UCSD-AML1 (cell line): ENCODE data around the gene HYDIN.
"Not testable (repeated sequence)": the region's sequence is repeated elsewhere in the genome, so short reads cannot be mapped to it uniquely, and the experiment has no call there.

Experiments used
- DNase-seq: peaks from one replicate; lab custom pipeline; 2025; ENCODE audit not compliant: unreplicated experiment; lab: John Stamatoyannopoulos, UW

Gene HYDIN

GRCh38 chr16:71009440-71010223, 220.9 kb downstream of the HYDIN start:
- not testable (repeated sequence) for DNase-seq

- DNase-seq = not testable (repeated sequence)
These were observed 224.0 kb downstream of the HYDIN start for GRCh38 chr16:71006516-71006915.

- not testable (repeated sequence) for DNase-seq
These were observed 230.8 kb downstream of the HYDIN start for GRCh38 chr16:70999735-71000134.

GRCh38 chr16:70995799-70996198, 234.7 kb downstream of the HYDIN start:
- DNase-seq = not testable (repeated sequence)

GRCh38 chr16:70992511-70992910, 238.0 kb downstream of the HYDIN start:
- not testable (repeated sequence) for DNase-seq

- not testable (repeated sequence) for DNase-seq
These were observed 243.4 kb downstream of the HYDIN start for GRCh38 chr16:70987019-70987715.

GRCh38 chr16:70984675-70985074, 245.8 kb downstream of the HYDIN start:
- not testable (repeated sequence) for DNase-seq

- DNase-seq = not testable (repeated sequence)
These were observed 262.2 kb downstream of the HYDIN start for GRCh38 chr16:70968332-70968731.

- not testable (repeated sequence) for DNase-seq
These were observed 270.4 kb downstream of the HYDIN start for GRCh38 chr16:70960169-70960568.

- DNase-seq = not testable (repeated sequence)
These were observed 275.6 kb downstream of the HYDIN start for GRCh38 chr16:70954922-70955321.

- not testable (repeated sequence) for DNase-seq
These were observed 276.7 kb downstream of the HYDIN start for GRCh38 chr16:70953824-70954223.

- not testable (repeated sequence) for DNase-seq
These were observed 287.0 kb downstream of the HYDIN start for GRCh38 chr16:70943551-70943950.

GRCh38 chr16:70939690-70940359, 290.7 kb downstream of the HYDIN start:
- DNase-seq = not testable (repeated sequence)

- not testable (repeated sequence) for DNase-seq
These were observed 293.6 kb downstream of the HYDIN start for GRCh38 chr16:70936781-70937525.

- not testable (repeated sequence) for DNase-seq
These were observed 295.2 kb downstream of the HYDIN start for GRCh38 chr16:70935325-70935724.

GRCh38 chr16:70933746-70934145, 296.8 kb downstream of the HYDIN start:
- not testable (repeated sequence) for DNase-seq

GRCh38 chr16:70930757-70931156, 299.8 kb downstream of the HYDIN start:
- not testable (repeated sequence) for DNase-seq

GRCh38 chr16:70922164-70922563, 308.4 kb downstream of the HYDIN start:
- DNase-seq = not testable (repeated sequence)

GRCh38 chr16:70920661-70921060, 309.9 kb downstream of the HYDIN start:
- DNase-seq = not testable (repeated sequence)

GRCh38 chr16:70888208-70888607, 342.3 kb downstream of the HYDIN start:
- not testable (repeated sequence) for DNase-seq

- DNase-seq = not testable (repeated sequence)
These were observed 345.9 kb downstream of the HYDIN start for GRCh38 chr16:70884652-70885051.
